Heart right ventricle (tissue), 16 donors: ENCODE results near the gene TTC34. TPM values are rescaled to one million over a fixed set of nuclear protein-coding genes. Genes with fewer than 3 reads are reported as not detected.

ENCODE experiments used
- ATAC-seq, 8 donors: fragments of 200-7000 bp; cut with Tn5 transposase; one replicate each; pipeline ENCODE4 v1.9.1; 2020; ENCODE audit warnings: mild to moderate bottlenecking in 8 of 8, moderate library complexity in 8 of 8, moderate number of reproducible peaks in 1 of 8
- DNase-seq, 2 donors: peaks; one replicate each; pipeline ENCODE4 v3.0.0-alpha.2; 2020
- H3K27ac ChIP-seq, 10 donors: fragments of 200-600 bp; sonication (generic) in 2 of 10; one replicate each; pipeline versions ENCODE4 v1.5.0 to v1.8.0; 2020 to 2022; ENCODE audit warnings: mild to moderate bottlenecking in 3 of 10
- H3K27me3 ChIP-seq, 7 donors: fragments of 200-600 bp; one replicate each; pipeline ENCODE4 v1.8.0; 2021 to 2022; ENCODE audit warnings: mild to moderate bottlenecking in 2 of 7
- H3K36me3 ChIP-seq, 9 donors: fragments of 200-600 bp; sonication (generic) in 1 of 9; one replicate each; pipeline versions ENCODE4 v1.5.0 to v1.8.0; 2020 to 2022; ENCODE audit warnings: mild to moderate bottlenecking in 2 of 9
- H3K4me1 ChIP-seq, 9 donors: fragments of 200-600 bp; sonication (generic) in 1 of 9; one replicate each; pipeline versions ENCODE4 v1.5.0 to v1.8.0; 2020 to 2022; ENCODE audit warnings: mild to moderate bottlenecking in 4 of 9
- H3K4me3 ChIP-seq, 10 donors: fragments of 200-600 bp; sonication (generic) in 2 of 10; one replicate each; pipeline versions ENCODE4 v1.5.0 to v1.8.0; 2020 to 2022; ENCODE audit warnings: mild to moderate bottlenecking in 7 of 10, moderate library complexity in 2 of 10
- H3K9me3 ChIP-seq, 11 donors: fragments of 200-600 bp in 10 of 11; sonication (generic) in 2 of 11; one replicate each; pipeline versions ENCODE4 v1.5.0 to v1.8.0; 2013 to 2022; ENCODE audit warnings: mild to moderate bottlenecking in 2 of 11, control low read depth in 1 of 11, moderate library complexity in 1 of 11
- WGBS, 2 donors: extraction: QIAGEN DNeasy Blood & Tissue Kit; methylation state at CpG; one replicate each; pipeline ENCODE4 v1.1.7; 2013; ENCODE audit warnings: inconsistent platforms in 1 of 2; 5-methylcytosine and 5-hydroxymethylcytosine counted together
- intact Hi-C, 10 donors: fragments of 100-400 bp; cut with DNase I; formaldehyde crosslinking; loops; one replicate each; pipeline versions ENCODE4 v1.11.1 to v1.14.2; 2022
- polyA plus RNA-seq, 2 donors: library from polyadenylated mRNA; stranded (reverse); fragments of 200-250 nt; gene quantifications; one replicate each; pipeline ENCODE4 v1.2.3, GENCODE V29; 2013
- total RNA-seq, 10 donors: library from RNA; stranded (reverse); fragmentation: NEBNext Ultra II Directional in 3 of 10; extraction: Animal tissue kit (Norgen Biotek cat#: 25700) in 3 of 10; gene quantifications; one replicate each; pipeline versions ENCODE4 v1.2.1 to v1.2.4, GENCODE V29; 2021 to 2023
- TF ChIP-seq, protein P1 (sequence below), 9 donors: fragments of 200-600 bp; sonication (generic) in 2 of 9; IDR thresholded peaks; one replicate each; pipeline versions ENCODE4 v1.5.0 to v1.8.0; 2021 to 2022; ENCODE audit warnings: antibody characterized with exemption in 9 of 9, mild to moderate bottlenecking in 5 of 9, moderate library complexity in 1 of 9
- donor health status: Arrhythmogenic right ventricular cardiomyopathy.
- donor health status: ischemic (EF 13 %, LVEDD 7.1; RV severe dilation, severe dysfunction).
- donor health status: healthy with polysubstance abuse.
- donor health status: DM: no; HTN: yes; CAD: no.
- donor health status: DM: no; HTN: no; CAD: no.
- donor health status: ischemic (EF 25% LVEDD 6.9; RV normal size, moderate dysfunction).
- donor health status: ischemic (EF 25% LVEDD 5.7; RV mildly dilated, moderate dysfunction).
- donor health status: healthy.
- donor health status: DM: yes; HTN: yes; CAD: no.
- donor health status: Ischemic cardiomyopathy.
- donor health status: ischemic (EF 35%, LVEDD 5.7; RV mildly dilated, moderate dysfunction).
- donor health status: nonischemic (EF 11% LVEDD 7.7; RV severe dilation, severe dysfunction).
- donor health status: DM: yes; HTN: yes; CAD: no.
- donor health status: PGD.
- donor health status: ischemic (EF 29% LVEDD 5.4; RV normal size, mild dysfunction).
- donor health status: nonischemic (EF 23%, LVEDD 6.1; RV moderate dilation, normal function).

The TTC34 gene
- total and polyA plus RNA-seq, 12 donors, result 0.03 to 0.74 (median 0.42) TPM

DNA sequence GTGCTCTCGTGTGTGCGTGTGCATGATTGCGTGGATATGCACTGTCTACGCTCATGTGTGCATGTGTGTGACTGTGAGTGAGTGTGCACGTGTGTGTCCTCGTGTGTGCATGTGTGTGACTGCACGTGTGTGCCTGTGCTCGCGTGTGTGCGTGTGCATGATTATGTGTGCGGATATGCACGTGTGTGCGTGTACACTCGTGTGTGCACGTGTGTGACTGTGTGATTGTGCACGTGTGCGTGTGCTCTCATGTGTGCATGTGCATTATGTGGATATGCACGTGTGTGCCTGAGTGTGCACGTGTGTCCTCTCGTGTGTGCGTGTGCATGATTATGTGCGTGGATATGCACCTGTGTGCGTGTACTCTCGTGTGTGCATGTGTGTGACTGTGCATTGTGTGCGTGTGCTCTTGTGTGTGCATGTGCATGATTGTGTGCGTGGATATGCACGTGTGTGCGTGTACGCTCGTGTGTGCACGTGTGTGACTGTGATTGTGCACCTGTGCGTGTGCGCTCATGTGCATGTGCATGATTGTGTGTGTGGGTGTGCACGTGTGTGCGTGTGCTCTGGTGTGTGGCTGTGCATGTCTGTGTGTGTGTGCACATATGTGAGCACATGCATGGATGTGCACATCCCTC, 170.9 kb downstream of the TTC34 start:
- H3K4me1 ChIP-seq, result peaks cover 0 to 20% (median 10%) of the 10 kb centered on the region in 9 donors
- no peak for ATAC-seq
- H3K4me3 ChIP-seq, result no peak overlapping the region
- no peak for DNase-seq
- no peak overlapping the region for H3K27ac ChIP-seq
- H3K9me3 ChIP-seq, result no peaks in the 10 kb centered on the region
- intact Hi-C loops, result no loop called here
- H3K36me3 ChIP-seq, result no peaks in the 10 kb centered on the region
- 93 to 95% methylated on average over 35 of the region's 35 CpGs for WGBS, 2 donors
- H3K27me3 ChIP-seq, result peaks cover 26 to 86% (median 81%) of the 10 kb centered on the region in 7 donors
- TF ChIP-seq, protein P1, sequence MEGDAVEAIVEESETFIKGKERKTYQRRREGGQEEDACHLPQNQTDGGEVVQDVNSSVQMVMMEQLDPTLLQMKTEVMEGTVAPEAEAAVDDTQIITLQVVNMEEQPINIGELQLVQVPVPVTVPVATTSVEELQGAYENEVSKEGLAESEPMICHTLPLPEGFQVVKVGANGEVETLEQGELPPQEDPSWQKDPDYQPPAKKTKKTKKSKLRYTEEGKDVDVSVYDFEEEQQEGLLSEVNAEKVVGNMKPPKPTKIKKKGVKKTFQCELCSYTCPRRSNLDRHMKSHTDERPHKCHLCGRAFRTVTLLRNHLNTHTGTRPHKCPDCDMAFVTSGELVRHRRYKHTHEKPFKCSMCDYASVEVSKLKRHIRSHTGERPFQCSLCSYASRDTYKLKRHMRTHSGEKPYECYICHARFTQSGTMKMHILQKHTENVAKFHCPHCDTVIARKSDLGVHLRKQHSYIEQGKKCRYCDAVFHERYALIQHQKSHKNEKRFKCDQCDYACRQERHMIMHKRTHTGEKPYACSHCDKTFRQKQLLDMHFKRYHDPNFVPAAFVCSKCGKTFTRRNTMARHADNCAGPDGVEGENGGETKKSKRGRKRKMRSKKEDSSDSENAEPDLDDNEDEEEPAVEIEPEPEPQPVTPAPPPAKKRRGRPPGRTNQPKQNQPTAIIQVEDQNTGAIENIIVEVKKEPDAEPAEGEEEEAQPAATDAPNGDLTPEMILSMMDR (IDR thresholded peaks at IDR 0.05), result no peak

DNA sequence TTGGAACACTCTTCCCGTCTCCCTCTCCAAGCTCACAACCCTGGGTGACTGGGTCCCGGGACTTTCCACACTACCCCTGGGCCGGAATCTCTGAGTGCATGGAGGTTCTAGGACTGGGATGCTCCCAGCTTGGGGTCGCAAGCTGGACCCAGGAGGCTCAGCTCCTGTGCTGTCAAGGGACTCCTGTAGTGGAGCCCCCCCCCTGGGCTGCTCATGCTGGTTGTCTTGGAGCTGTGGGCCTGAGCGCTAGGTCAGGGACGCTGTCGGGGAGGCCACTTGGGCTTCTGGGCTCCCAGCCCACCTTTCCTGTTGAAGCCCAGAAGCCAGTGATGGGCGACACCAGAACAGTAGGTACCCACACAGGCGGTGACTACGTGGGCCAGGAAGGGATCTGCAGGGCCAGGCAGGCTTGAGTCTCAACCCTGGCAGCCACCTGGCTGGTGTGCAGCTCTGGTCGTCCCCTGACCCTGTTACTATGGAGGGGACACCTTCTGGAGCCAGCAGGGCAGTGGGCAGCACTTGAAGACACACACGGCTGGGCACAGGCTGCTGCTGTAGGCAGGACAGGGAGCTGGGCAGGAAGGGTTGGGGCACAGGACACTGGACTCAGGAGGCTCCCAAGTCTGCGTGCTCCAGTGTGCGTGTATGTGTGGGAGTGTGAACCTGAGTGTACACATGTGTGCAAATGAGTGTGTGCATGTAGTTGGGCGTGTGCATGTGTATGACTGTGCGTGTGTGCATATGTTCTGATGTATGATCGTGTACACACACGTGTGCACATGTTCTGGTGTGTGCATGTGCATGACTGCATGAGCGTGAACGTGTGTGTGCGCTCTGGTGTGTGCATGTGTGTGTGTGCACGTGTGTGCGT, 171.6 kb downstream of the TTC34 start:
- no peak for DNase-seq
- intact Hi-C loops, result no loop called here
- Histone ChIP-seq H3K4me1 (peaks cover 0 to 20% (median 10%) of the 10 kb centered on the region in 9 donors), H3K27me3 (peaks cover 26 to 94% (median 84%) of the 10 kb centered on the region in 7 donors), H3K4me3 (no peak overlapping the region), H3K9me3 (no peaks in the 10 kb centered on the region), H3K36me3 (no peaks in the 10 kb centered on the region), H3K27ac (no peak overlapping the region)
- TF ChIP-seq, protein P1 (IDR thresholded peaks at IDR 0.05), result no peak
- no peak for ATAC-seq
- WGBS, 2 donors, result 80 to 82% methylated on average over 23 of the region's 23 CpGs

DNA sequence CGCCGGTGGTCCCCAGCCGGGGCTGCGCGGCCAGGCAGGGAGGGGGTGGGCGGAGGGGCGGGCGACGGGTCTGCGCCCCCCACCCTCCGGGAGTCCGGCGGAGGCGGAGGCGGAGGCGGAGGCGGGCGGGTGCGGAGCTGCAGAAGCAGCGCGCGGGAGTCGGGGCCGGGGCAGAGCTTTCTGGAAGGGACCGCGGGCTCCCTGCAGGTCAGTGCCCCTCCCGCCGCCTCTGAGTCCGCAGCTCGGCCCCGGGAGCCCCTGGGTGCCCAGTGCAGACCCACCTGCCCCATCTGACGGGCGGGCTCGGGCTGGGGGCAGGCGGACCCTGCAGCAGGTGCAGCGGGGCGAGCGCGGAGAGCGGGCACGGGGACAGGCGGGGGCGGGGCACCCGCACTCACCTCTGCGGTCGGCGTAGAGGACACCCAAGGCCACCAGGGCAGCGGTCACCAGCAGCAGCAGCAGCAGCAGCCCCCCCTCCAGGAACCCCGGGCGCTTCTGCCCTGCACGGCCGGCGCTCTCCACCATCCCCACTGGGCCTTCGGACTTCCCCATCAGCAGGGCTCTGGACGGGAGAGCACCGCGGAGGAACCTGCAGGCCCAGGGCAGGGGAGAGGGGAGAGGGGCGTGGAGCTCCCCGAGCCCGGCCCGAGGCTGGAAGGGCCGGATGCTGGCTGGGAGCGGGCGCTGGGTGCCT, 172.4 kb downstream of the TTC34 start:
- no peaks in the 10 kb centered on the region for H3K9me3 ChIP-seq
- ATAC-seq (no peak), DNase-seq (no peak)
- WGBS, 2 donors, result 3 to 4% methylated on average over 60 to 62 of the region's 64 CpGs
- H3K4me1 ChIP-seq, result peaks cover 0 to 20% (median 9%) of the 10 kb centered on the region in 9 donors
- H3K27me3 ChIP-seq, result peaks cover 26 to 92% (median 86%) of the 10 kb centered on the region in 7 donors
- TF ChIP-seq, protein P1 (IDR thresholded peaks at IDR 0.05), result no peak
- no peak overlapping the region for H3K27ac ChIP-seq
- intact Hi-C loops, result no loop called here
- no peaks in the 10 kb centered on the region for H3K36me3 ChIP-seq
- H3K4me3 ChIP-seq, result no peak overlapping the region
